LNCAP (cell line): ENCODE results near the gene SIGMAR1.
A peak's percentile ranks its signal among the peaks of the same experiment; 100 is the strongest.

ENCODE experiments used
- TF ChIP-seq, protein P1 (sequence below): fragments of 450-650 bp; IDR thresholded peaks from 2 replicates; pipeline ENCODE4 v1.5.1; 2017; ENCODE audit warnings: mild to moderate bottlenecking

Gene SIGMAR1

GRCh38 chr9:34675048-34675714, 37.6 kb upstream of the SIGMAR1 start:
- TF ChIP-seq, protein P1, sequence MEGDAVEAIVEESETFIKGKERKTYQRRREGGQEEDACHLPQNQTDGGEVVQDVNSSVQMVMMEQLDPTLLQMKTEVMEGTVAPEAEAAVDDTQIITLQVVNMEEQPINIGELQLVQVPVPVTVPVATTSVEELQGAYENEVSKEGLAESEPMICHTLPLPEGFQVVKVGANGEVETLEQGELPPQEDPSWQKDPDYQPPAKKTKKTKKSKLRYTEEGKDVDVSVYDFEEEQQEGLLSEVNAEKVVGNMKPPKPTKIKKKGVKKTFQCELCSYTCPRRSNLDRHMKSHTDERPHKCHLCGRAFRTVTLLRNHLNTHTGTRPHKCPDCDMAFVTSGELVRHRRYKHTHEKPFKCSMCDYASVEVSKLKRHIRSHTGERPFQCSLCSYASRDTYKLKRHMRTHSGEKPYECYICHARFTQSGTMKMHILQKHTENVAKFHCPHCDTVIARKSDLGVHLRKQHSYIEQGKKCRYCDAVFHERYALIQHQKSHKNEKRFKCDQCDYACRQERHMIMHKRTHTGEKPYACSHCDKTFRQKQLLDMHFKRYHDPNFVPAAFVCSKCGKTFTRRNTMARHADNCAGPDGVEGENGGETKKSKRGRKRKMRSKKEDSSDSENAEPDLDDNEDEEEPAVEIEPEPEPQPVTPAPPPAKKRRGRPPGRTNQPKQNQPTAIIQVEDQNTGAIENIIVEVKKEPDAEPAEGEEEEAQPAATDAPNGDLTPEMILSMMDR: peak; percentile 62

DNA sequence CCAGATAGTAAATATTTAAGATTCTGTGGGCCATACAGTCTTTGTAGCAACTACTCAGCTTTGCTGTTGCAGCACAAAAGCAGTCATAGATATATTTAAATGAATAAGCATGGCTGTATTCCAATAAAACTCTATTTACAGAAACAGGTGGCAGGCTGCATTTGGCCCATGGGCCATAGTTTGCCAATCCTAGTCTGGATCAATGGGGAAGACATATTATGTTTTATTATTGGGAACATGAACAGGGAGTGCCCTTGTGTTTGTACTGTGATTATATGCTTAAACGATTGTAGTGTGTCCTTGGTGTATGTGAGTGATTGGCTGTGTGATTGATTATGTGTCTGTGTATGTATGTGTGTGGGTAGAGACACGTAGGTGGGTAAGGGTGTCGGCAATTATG, 36.9 kb upstream of the SIGMAR1 start:
- TF ChIP-seq, protein P1: no peak

- TF ChIP-seq, protein P1: no peak
Observed at GRCh38 chr9:34671307-34671706, 33.7 kb upstream of the SIGMAR1 start.

DNA sequence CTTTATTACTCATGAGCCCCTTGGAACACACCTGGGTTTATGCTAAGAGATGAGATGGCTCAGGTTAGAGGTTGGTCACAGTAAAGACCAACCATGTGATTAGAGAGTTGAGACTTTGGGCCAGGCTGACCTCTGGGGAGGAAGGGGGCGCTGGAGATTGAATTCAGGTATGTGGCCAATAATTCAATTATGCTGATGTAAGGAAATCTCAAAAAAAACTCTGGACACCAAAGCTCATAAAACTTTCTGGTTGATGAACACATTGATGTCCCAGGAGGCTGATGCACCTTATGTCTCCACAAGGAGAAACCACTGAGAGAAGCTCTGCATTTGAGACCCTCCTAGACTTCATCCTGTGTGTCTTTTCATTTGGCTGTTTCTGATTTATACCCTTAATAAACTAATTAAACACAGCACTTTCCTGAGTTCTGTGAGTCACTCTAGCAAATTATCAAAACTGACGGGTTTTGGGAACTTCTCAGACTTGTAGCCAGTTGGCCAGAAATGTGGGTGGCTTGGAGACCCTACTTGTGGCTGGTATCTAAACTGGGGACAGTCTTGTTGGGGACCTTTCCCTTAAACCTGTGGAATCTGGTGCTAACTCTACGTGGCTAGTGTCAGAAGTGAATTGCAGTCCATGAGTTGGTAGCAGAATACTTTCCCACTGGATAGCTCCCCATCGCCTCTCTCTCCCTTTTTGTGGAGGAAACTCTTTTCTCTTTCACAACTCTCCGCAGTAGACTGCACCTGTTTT, 32.4 kb upstream of the SIGMAR1 start:
- TF ChIP-seq, protein P1: no peak

DNA sequence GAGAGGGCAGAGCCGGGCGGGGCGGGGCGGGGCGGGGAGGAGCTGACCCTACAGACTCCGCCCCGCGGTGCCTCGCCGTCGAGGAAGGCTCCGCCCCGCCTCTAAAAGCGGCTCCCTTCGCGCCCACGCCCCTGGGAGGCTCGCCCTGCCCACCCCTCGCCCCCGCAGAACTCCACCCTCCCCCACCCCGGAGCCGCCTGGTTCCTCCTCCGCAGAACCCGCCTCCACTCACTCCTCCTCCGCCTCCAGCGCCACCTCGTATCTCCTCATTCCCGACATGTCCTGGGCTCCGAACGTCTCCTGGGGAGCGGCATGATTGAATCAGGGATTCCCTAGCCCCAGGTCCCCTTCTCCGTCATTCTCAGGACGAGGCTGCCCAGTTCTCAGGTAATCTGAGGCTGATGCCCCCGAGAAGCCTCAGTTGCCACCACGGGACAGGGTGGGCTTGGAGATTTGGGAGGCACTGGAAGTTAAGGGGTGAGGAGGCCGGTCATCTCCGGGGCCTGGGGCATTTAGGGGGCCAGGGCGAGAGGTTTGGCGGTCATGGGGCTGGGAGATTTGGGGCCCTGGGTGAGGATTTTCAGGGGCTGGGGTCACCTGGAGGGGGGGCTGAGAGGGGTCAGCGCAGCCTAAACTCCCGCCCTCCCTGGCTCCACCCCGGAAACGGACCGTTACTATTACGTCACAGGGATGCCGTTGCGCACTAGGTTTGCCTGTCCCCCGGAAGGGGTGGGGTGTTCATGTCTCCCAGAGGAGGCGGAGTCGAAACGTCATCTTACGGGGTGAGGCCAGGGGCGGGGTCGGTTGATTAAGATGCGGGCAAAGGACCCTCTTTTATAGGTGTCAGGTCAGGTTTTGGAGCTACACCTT, 28.0 kb upstream of the SIGMAR1 start:
- TF ChIP-seq, protein P1: no peak

DNA sequence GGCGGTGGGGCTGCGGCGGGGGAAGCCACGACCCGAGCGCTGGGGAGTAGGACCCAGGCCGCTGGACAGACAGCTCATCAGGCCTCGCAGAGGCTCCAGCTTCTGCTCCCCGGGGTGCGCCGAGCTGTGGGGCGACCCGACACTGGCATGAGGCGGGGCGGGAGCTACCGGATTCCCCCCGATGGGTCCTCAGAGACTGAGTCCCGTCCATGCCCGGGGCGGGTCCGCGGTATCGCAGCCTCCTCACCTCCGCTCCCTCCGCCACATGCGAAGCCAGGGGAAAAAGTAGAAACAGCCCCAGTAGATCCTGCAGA, 27.4 kb upstream of the SIGMAR1 start:
- TF ChIP-seq, protein P1: no peak

DNA sequence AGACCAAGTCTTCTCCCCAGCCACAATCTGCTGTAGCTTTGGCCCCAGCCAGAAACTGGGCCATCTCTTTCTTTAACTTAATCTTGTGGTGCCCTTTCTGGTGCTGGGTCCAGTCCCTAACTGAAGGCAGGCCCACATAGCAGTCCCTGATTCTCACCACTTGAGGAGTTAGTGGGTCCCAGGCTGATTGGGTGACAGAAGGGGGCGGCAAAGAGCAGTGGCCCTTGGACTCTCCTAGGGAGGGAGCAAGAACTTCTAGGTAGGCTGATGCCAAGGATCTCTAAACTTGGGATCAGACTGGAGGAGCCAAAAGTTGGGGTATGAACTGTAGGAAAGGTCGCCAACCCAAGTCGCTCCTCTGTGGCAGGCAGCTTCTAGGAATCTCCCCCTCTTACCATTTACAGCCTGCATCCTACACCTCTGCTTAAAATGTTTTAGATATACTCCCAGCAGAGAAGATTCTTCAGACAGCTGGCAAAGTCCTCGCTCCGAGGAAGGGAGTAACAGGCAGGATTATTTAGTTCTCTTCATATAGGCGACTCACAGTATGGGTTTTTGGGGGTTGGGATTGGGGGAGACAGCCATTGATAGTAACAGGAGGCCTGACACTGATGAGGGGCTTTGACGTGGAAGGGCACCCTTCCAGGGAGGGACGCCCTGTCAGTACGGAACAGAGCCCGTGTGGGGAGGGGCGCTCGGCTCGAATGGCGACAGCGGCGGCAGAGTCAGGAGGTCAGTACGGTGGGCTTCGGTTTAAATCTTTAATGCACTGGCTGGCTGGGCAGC, 26.9 kb upstream of the SIGMAR1 start:
- TF ChIP-seq, protein P1: peak; percentile 65
